AG09309 (cell line): Measurements from ENCODE around the gene KIF25.
"Not testable (repeated sequence)": the region's sequence is repeated elsewhere in the genome, so short reads cannot be mapped to it uniquely, and the experiment has no call there.

Source experiments
- DNase-seq: peaks from one replicate; pipeline ENCODE4 v3.0.0-alpha.2; 2010; ENCODE audit warnings: low read depth
- H3K4me3 ChIP-seq: 2 replicates; pipeline ENCODE4 v1.5.1; 2011; ENCODE audit warnings: mild to moderate bottlenecking, low read depth, low read length, moderate library complexity; ENCODE audit not compliant: control insufficient read depth
- CTCF ChIP-seq: IDR thresholded peaks from 2 replicates; pipeline ENCODE4 v1.5.1; 2011; ENCODE audit warnings: mild to moderate bottlenecking, low read depth, low read length, inconsistent platforms; ENCODE audit not compliant: insufficient read depth, control insufficient read depth; ENCODE audit errors: missing control alignments

Gene KIF25

GRCh38 chr6:167973148-167973885 is 24.2 kb upstream of the KIF25 start:
- no peak for TF ChIP-seq CTCF
- no peak overlapping the region for H3K4me3 ChIP-seq
- DNase-seq, result no peak

GRCh38 chr6:167974640-167975344 is 22.7 kb upstream of the KIF25 start:
- TF ChIP-seq CTCF, result no peak

GRCh38 chr6:167975458-167975857 is 22.0 kb upstream of the KIF25 start:
- DNase-seq, result no peak
- no peak overlapping the region for H3K4me3 ChIP-seq
- TF ChIP-seq CTCF, result no peak

More at GRCh38 chr6:167974640-167975344, 22.7 kb upstream of the KIF25 start:
- DNase-seq, result no peak
- H3K4me3 ChIP-seq, result no peak overlapping the region

- H3K4me3 ChIP-seq, DNase-seq: not testable (repeated sequence)
Observed at GRCh38 chr6:167976116-167976657, 21.3 kb upstream of the KIF25 start.

GRCh38 chr6:167976708-167977107 is 20.8 kb upstream of the KIF25 start:
- DNase-seq, result no peak
- no peak for TF ChIP-seq CTCF
- no peak overlapping the region for H3K4me3 ChIP-seq

- DNase-seq, result no peak
- no peak for TF ChIP-seq CTCF
- no peak overlapping the region for H3K4me3 ChIP-seq
Observed at GRCh38 chr6:167977717-167978467, 19.6 kb upstream of the KIF25 start.
